Endothelial cell of umbilical vein (primary cell): ENCODE data around the gene UBE2G1. TPM values are rescaled to one million over a fixed set of nuclear protein-coding genes. Genes with fewer than 3 reads are reported as not detected.

Source experiments
- BruUV-seq: library from RNA; stranded (reverse); fragments of 400-500 nt; replicated peaks from 2 replicates; lab custom pipeline; 2021; lab: Mats Ljungman, UMichigan
- CTCF ChIA-PET: fragments of 300-600, 350-600 bp; sonication (Branson Sonifier 250); formaldehyde crosslinking; loops from one replicate; lab custom pipeline; 2021; ENCODE audit warnings: antibody characterized with exemption, inconsistent platforms; lab: Charles Lee
- POLR2A ChIA-PET: fragments of 300-600, 350-600 bp; sonication (Branson Sonifier 250); formaldehyde crosslinking; loops from one replicate; lab custom pipeline; 2021; ENCODE audit warnings: antibody characterized with exemption, inconsistent platforms; lab: Charles Lee
- DNase-seq: peaks from one replicate; pipeline ENCODE4 v3.0.0-alpha.2; 2011; ENCODE audit warnings: low read depth, low spot score
- FAIRE-seq: peaks from 2 replicates; lab custom pipeline; 2011; peaks lifted over from hg19 to GRCh38; lab: Jason Lieb, UNC
- H2AFZ ChIP-seq: 2 replicates; pipeline ENCODE4 v1.6.0; 2012; ENCODE audit warnings: low read depth, low read length, control low read depth, inconsistent platforms
- H3K27ac ChIP-seq: 2 replicates; pipeline ENCODE4 v1.5.1; 2011; ENCODE audit warnings: low read depth, mild to moderate bottlenecking, control low read depth, low read length, moderate library complexity; ENCODE audit not compliant: insufficient read depth
- H3K27me3 ChIP-seq, 2 experiments: 2 replicates each; pipeline versions ENCODE4 v1.6.0 to v1.6.1; 2011; ENCODE audit warnings: low read length in 2 of 2, mixed read lengths in 1 of 2; ENCODE audit not compliant: control insufficient read depth in 2 of 2, insufficient read depth in 2 of 2
- H3K36me3 ChIP-seq, 2 experiments: 2 replicates in 1 of 2; 3 replicates in 1 of 2; pipeline ENCODE4 v1.5.1; 2011; ENCODE audit warnings: low read length in 2 of 2, mild to moderate bottlenecking in 1 of 2, moderate library complexity in 1 of 2; ENCODE audit not compliant: control insufficient read depth in 2 of 2, insufficient read depth in 2 of 2; ENCODE audit errors: extremely low read depth in 1 of 2
- H3K4me1 ChIP-seq: 3 replicates; pipeline ENCODE4 v1.5.1; 2011; ENCODE audit warnings: mild to moderate bottlenecking, low read length; ENCODE audit not compliant: control insufficient read depth, insufficient read depth; ENCODE audit errors: extremely low read depth
- H3K4me2 ChIP-seq: 2 replicates; pipeline ENCODE4 v1.6.1; 2011; ENCODE audit warnings: low read length, control low read depth, mixed read lengths; ENCODE audit not compliant: insufficient read depth
- H3K4me3 ChIP-seq, 3 experiments: fragments of 200-600 bp in 1 of 3; sonication (generic), shearing (Covaris generic) in 1 of 3; replicated peaks in 1 of 3; 2 replicates each; pipeline ENCODE4 v1.5.1; 2011 to 2016; ENCODE audit warnings: control low read depth in 3 of 3, low read length in 3 of 3, mild to moderate bottlenecking in 2 of 3, inconsistent platforms in 1 of 3, low read depth in 1 of 3, moderate library complexity in 1 of 3; ENCODE audit not compliant: insufficient read depth in 1 of 3
- H3K79me2 ChIP-seq: 2 replicates; pipeline ENCODE4 v1.6.0; 2012; ENCODE audit warnings: low read length, inconsistent platforms; ENCODE audit not compliant: control insufficient read depth, insufficient read depth
- H3K9ac ChIP-seq: replicated peaks from 2 replicates; pipeline ENCODE3; 2011; ENCODE audit warnings: low read length, control low read depth; ENCODE audit not compliant: insufficient read depth; ENCODE audit errors: extremely low read depth
- H3K9me1 ChIP-seq: replicated peaks from 3 replicates; pipeline ENCODE4 v1.6.0; 2011; ENCODE audit warnings: mild to moderate bottlenecking, low read length; ENCODE audit not compliant: control insufficient read depth, insufficient read depth; ENCODE audit errors: extremely low read depth
- H3K9me3 ChIP-seq: replicated peaks from 2 replicates; pipeline ENCODE4 v1.5.1; 2012; ENCODE audit warnings: low read length, inconsistent platforms; ENCODE audit not compliant: control insufficient read depth, insufficient read depth
- H4K20me1 ChIP-seq: replicated peaks from 2 replicates; pipeline ENCODE3; 2011; ENCODE audit warnings: mild to moderate bottlenecking, low read length; ENCODE audit not compliant: control insufficient read depth, insufficient read depth; ENCODE audit errors: extremely low read depth
- CTCF ChIP-seq, 2 donors: IDR thresholded peaks; 1 replicate in 1 of 2; 2 replicates in 1 of 2; pipeline ENCODE4 v1.5.1; 2011; ENCODE audit warnings: low read length in 2 of 2, mild to moderate bottlenecking in 2 of 2, moderate library complexity in 2 of 2, control low read depth in 1 of 2, inconsistent platforms in 1 of 2, low read depth in 1 of 2; ENCODE audit not compliant: insufficient read depth in 1 of 2; ENCODE audit errors: extremely low read depth in 1 of 2
- EZH2 ChIP-seq: IDR thresholded peaks from 2 replicates; pipeline ENCODE4 v1.6.1; 2012; ENCODE audit warnings: borderline replicate concordance, low read depth, mild to moderate bottlenecking, moderate library complexity, low read length, inconsistent platforms; ENCODE audit not compliant: severe bottlenecking
- MAX ChIP-seq: IDR thresholded peaks from 2 replicates; pipeline ENCODE4 v1.6.1; 2011; ENCODE audit not compliant: insufficient read depth, insufficient read length
- MYC ChIP-seq: IDR thresholded peaks from one replicate; pipeline ENCODE4 v1.6.1; 2011; ENCODE audit warnings: mild to moderate bottlenecking, low read depth, low read length
- POLR2AphosphoS5 ChIP-seq: IDR thresholded peaks from 2 replicates; pipeline ENCODE4 v1.6.1; 2012; ENCODE audit warnings: low read depth, mild to moderate bottlenecking, control low read depth, low read length, moderate library complexity; ENCODE audit not compliant: insufficient read depth
- dilution Hi-C: fragments of 300-500 bp; cut with MboI; formaldehyde crosslinking; loops from one replicate; pipeline ENCODE4 v1.15.0; 2019; ENCODE audit warnings: low sequenced_read_pairs; ENCODE audit not compliant: extremely low pct_ligation_motif_present
- intact Hi-C: fragments of 100-400 bp; cut with micrococcal nuclease; formaldehyde crosslinking; loops from one replicate; pipeline ENCODE4 v1.10.0; 2022
- polyA plus RNA-seq, 4 experiments: library from polyadenylated mRNA; depleted of rRNA in 3 of 4; stranded (reverse) in 3 of 4; unstranded in 1 of 4; fragments of >200 nt; gene quantifications; 2 replicates each; pipeline versions ENCODE4 v1.2.1 to v1.2.3, GENCODE V29; 2011 to 2012; ENCODE audit warnings: missing spikeins in 1 of 4
- total RNA-seq: library from RNA; stranded (reverse); gene quantifications from 2 replicates; pipeline ENCODE4 v1.2.3, GENCODE V29; 2021

The UBE2G1 gene
- total and polyA plus RNA-seq, 2 donors (not counting 3 experiments of a cell fraction or from before 2014, with no cell fraction given), result 29.2 to 79.6 TPM

- no peaks in the 10 kb centered on the region for H3K36me3 ChIP-seq
- DNase-seq (no peak), FAIRE-seq (no peak)
- H3K4me3 ChIP-seq, result no peak overlapping the region
- intact Hi-C loops, result no loop called here
- H3K27ac ChIP-seq, result no peak overlapping the region
- no peak overlapping the region for H3K4me2 ChIP-seq
- ChIA-PET CTCF (interaction anchor here (0.6 to 1.9 kb wide), 3 partner anchors 27 to 187 kb away, joined by 3 to 5 read pairs (median 5); no protein-coding TSS in a partner anchor), POLR2A (no interaction called here)
- no peaks in the 10 kb centered on the region for H3K9me1 ChIP-seq
- dilution Hi-C loops, result no loop called here
- TF ChIP-seq CTCF (IDR thresholded peaks at IDR 0.05; ENCODE audit: extremely low read depth in 1 of 2, insufficient read depth in 1 of 2, low read depth in 1 of 2, low read length in 2 of 2) (no peak), MAX (no peak), POLR2AphosphoS5 (no peak), MYC (no peak), EZH2 (no peak)
- H3K27me3 ChIP-seq, result no peaks in the 10 kb centered on the region
- H3K9ac ChIP-seq, result no peak overlapping the region
- no peaks in the 10 kb centered on the region for H3K4me1 ChIP-seq
- H2AFZ ChIP-seq, result no peak overlapping the region
- no peaks in the 10 kb centered on the region for H4K20me1 ChIP-seq
- no TSS peak for BruUV-seq
- no peaks in the 10 kb centered on the region for H3K79me2 ChIP-seq
- H3K9me3 ChIP-seq, result no peaks in the 10 kb centered on the region
Measured at GRCh38 chr17:4386406-4386805, 19.9 kb upstream of the UBE2G1 start.
